CD4-positive, alpha-beta T cell (primary cell): ENCODE measurements around the gene GAS7. TPM values are rescaled to one million over a fixed set of nuclear protein-coding genes. Genes with fewer than 3 reads are reported as not detected.
"Not testable (repeated sequence)": the region's sequence is repeated elsewhere in the genome, so short reads cannot be mapped to it uniquely, and the experiment has no call there.

Source experiments
- ATAC-seq: fragments of 200-7000 bp; cut with Tn5 transposase; one replicate; pipeline ENCODE4 v1.10.0; 2022; ENCODE audit warnings: mild to moderate bottlenecking; ENCODE audit not compliant: poor library complexity
- CTCF ChIA-PET: fragments of 350-600 bp; sonication (Branson Sonifier 250); formaldehyde crosslinking; loops from one replicate; lab custom pipeline; 2021; ENCODE audit warnings: antibody characterized with exemption, inconsistent platforms; lab: Charles Lee
- POLR2A ChIA-PET: fragments of 350-600 bp; sonication (Branson Sonifier 250); formaldehyde crosslinking; loops from one replicate; lab custom pipeline; 2021; ENCODE audit warnings: antibody characterized with exemption, inconsistent platforms; lab: Charles Lee
- DNase-seq, 14 experiments: peaks; one replicate each; pipeline ENCODE4 v3.0.0-alpha.2; 2013 to 2020; ENCODE audit warnings: mixed read lengths in 2 of 14
- H3K27ac ChIP-seq, 2 donors: one replicate each; pipeline versions ENCODE4 v1.5.1 to v1.7.0; 2013; ENCODE audit warnings: low read length in 2 of 2, low read depth in 1 of 2, mild to moderate bottlenecking in 1 of 2
- H3K27me3 ChIP-seq, 2 experiments: 1 replicate in 1 of 2; 2 replicates in 1 of 2; pipeline versions ENCODE4 v1.6.1 to v1.7.0; 2013; ENCODE audit warnings: low read length in 2 of 2, control low read depth in 1 of 2, mild to moderate bottlenecking in 1 of 2, moderate library complexity in 1 of 2; ENCODE audit not compliant: insufficient read depth in 2 of 2, control insufficient read depth in 1 of 2
- H3K36me3 ChIP-seq: one replicate; pipeline ENCODE4 v1.6.1; 2013; ENCODE audit warnings: low read length, control low read depth; ENCODE audit not compliant: insufficient read depth
- H3K4me1 ChIP-seq: one replicate; pipeline ENCODE4 v1.6.1; 2013; ENCODE audit warnings: low read length, control low read depth; ENCODE audit not compliant: insufficient read depth
- H3K4me3 ChIP-seq: one replicate; pipeline ENCODE4 v1.5.1; 2013; ENCODE audit warnings: mild to moderate bottlenecking, low read length, moderate library complexity
- H3K9me3 ChIP-seq, 2 experiments: 1 replicate in 1 of 2; 2 replicates in 1 of 2; pipeline versions ENCODE4 v1.6.1 to v1.7.0; 2013; ENCODE audit warnings: low read length in 2 of 2, mild to moderate bottlenecking in 2 of 2, control low read depth in 1 of 2, moderate library complexity in 1 of 2; ENCODE audit not compliant: control insufficient read depth in 1 of 2, insufficient read depth in 1 of 2
- H3K27ac Mint-ChIP-seq: one replicate; pipeline ENCODE4 v1.8.0; 2020; ENCODE audit warnings: mixed read lengths
- H3K27me3 Mint-ChIP-seq: one replicate; pipeline ENCODE4 v1.8.0; 2021; ENCODE audit warnings: mixed read lengths
- H3K36me3 Mint-ChIP-seq: one replicate; pipeline ENCODE4 v1.8.0; 2021; ENCODE audit warnings: low read depth, mixed read lengths
- H3K4me1 Mint-ChIP-seq: one replicate; pipeline ENCODE4 v1.8.0; 2021; ENCODE audit warnings: low read depth, mixed read lengths
- H3K4me3 Mint-ChIP-seq: one replicate; pipeline ENCODE4 v1.8.0; 2020; ENCODE audit warnings: mild to moderate bottlenecking, mixed read lengths
- H3K9me3 Mint-ChIP-seq: one replicate; pipeline ENCODE4 v1.8.0; 2020; ENCODE audit warnings: mixed read lengths
- CTCF ChIP-seq: fragments of 200-600 bp; IDR thresholded peaks from one replicate; pipeline ENCODE4 v1.8.0; 2022; ENCODE audit warnings: antibody characterized with exemption, mild to moderate bottlenecking
- intact Hi-C, 2 experiments: fragments of 100-400 bp; cut with DNase I in 1 of 2; cut with micrococcal nuclease in 1 of 2; formaldehyde crosslinking; loops; one replicate each; pipeline versions ENCODE4 v1.15.1 to v1.9.0; 2023 to 2025; cut with DNase I, micrococcal nuclease
- total RNA-seq, 174 experiments: library from RNA in 2 of 174; stranded (reverse) in 2 of 174; gene quantifications; one replicate each; pipeline ENCODE4 v1.2.3 and lab custom pipeline; 2021 to 2026

Gene GAS7
- total RNA-seq, 2 experiments from 2014 or later = 1.8 to 3.4 TPM

- DNase-seq (no peak), ATAC-seq (no peak)
- Histone ChIP-seq H3K4me1 (no peaks in the 10 kb centered on the region), H3K4me3 (no peak overlapping the region), H3K27me3 (no peaks in the 10 kb centered on the region), H3K27ac (no peak overlapping the region), H3K9me3 (no peaks in the 10 kb centered on the region), H3K36me3 (no peaks in the 10 kb centered on the region)
- no peak overlapping the region for H3K27ac Mint-ChIP-seq
- H3K27me3 Mint-ChIP-seq = no peaks in the 10 kb centered on the region
- intact Hi-C loops = no loop called here
- POLR2A ChIA-PET = no interaction called here
- no peak for TF ChIP-seq CTCF
- H3K36me3 Mint-ChIP-seq = no peaks in the 10 kb centered on the region
- peaks cover 2% of the 10 kb centered on the region for H3K9me3 Mint-ChIP-seq
- CTCF ChIA-PET = no interaction called here
- no peak overlapping the region for H3K4me3 Mint-ChIP-seq
- H3K4me1 Mint-ChIP-seq = no peaks in the 10 kb centered on the region
Observed at GRCh38 chr17:10096596-10096995, 101.8 kb downstream of the GAS7 start.

GRCh38 chr17:10095295-10095694, 103.1 kb downstream of the GAS7 start:
- H3K36me3 Mint-ChIP-seq, H3K27ac Mint-ChIP-seq, H3K4me1 Mint-ChIP-seq, POLR2A ChIA-PET, H3K9me3 Mint-ChIP-seq, H3K4me1 ChIP-seq, H3K27ac ChIP-seq, H3K4me3 ChIP-seq, CTCF ChIA-PET, H3K9me3 ChIP-seq, H3K36me3 ChIP-seq, H3K27me3 Mint-ChIP-seq, intact Hi-C loops, H3K27me3 ChIP-seq, ATAC-seq, H3K4me3 Mint-ChIP-seq, DNase-seq: not testable (repeated sequence)

- Histone ChIP-seq H3K27ac (no peak overlapping the region), H3K9me3 (no peaks in the 10 kb centered on the region), H3K4me3 (no peak overlapping the region), H3K36me3 (no peaks in the 10 kb centered on the region), H3K4me1 (no peaks in the 10 kb centered on the region), H3K27me3 (no peaks in the 10 kb centered on the region)
- Mint-ChIP-seq H3K9me3 (peaks cover 2% of the 10 kb centered on the region), H3K36me3 (no peaks in the 10 kb centered on the region), H3K27ac (no peak overlapping the region), H3K27me3 (no peaks in the 10 kb centered on the region), H3K4me3 (no peak overlapping the region), H3K4me1 (no peaks in the 10 kb centered on the region)
- no peak for DNase-seq
- ATAC-seq = no peak
- ChIA-PET POLR2A (no interaction called here), CTCF (no interaction called here)
- TF ChIP-seq CTCF = no peak
- intact Hi-C loops = no loop called here
Observed at GRCh38 chr17:10094797-10095196, 103.6 kb downstream of the GAS7 start.

GRCh38 chr17:10092595-10092994, 105.8 kb downstream of the GAS7 start:
- no peak overlapping the region for H3K27ac Mint-ChIP-seq
- Histone ChIP-seq H3K36me3 (no peaks in the 10 kb centered on the region), H3K4me1 (no peaks in the 10 kb centered on the region), H3K9me3 (no peaks in the 10 kb centered on the region), H3K27me3 (no peaks in the 10 kb centered on the region), H3K27ac (no peak overlapping the region), H3K4me3 (no peak overlapping the region)
- no peak for TF ChIP-seq CTCF
- no peaks in the 10 kb centered on the region for H3K36me3 Mint-ChIP-seq
- no peak for ATAC-seq
- no peak overlapping the region for H3K4me3 Mint-ChIP-seq
- H3K9me3 Mint-ChIP-seq = peaks cover 2% of the 10 kb centered on the region
- H3K4me1 Mint-ChIP-seq = no peaks in the 10 kb centered on the region
- intact Hi-C loops = no loop called here
- no peaks in the 10 kb centered on the region for H3K27me3 Mint-ChIP-seq
- DNase-seq = no peak
- POLR2A ChIA-PET = no interaction called here
- CTCF ChIA-PET = no interaction called here
